Measurements from ENCODE around the gene AFG3L2.

AFG3L2 gene

GRCh38 chr18:12352188-12352587 is 24.8 kb downstream of the AFG3L2 start:
- no peak for DNase-seq

DNA sequence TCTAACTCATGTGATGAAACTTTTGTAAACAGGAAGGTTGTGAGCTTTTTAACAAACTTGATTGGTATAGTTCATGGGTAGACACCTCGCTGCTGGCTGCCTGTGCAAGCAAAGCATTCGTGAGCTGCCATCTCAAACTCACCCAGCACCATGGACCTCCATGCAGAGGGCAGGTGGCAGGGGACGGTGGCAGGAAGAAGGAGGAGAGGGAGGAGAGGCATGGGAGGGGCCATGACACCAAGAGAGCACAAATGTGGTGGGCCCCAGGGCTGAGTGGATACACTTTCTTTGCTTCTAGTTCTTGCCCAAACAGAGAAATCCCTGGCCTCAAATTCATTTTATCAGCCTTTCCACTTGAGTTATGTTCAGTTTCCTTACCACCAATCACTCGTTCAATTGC is 29.1 kb downstream of the AFG3L2 start:
- DNase-seq, result no peak

DNA sequence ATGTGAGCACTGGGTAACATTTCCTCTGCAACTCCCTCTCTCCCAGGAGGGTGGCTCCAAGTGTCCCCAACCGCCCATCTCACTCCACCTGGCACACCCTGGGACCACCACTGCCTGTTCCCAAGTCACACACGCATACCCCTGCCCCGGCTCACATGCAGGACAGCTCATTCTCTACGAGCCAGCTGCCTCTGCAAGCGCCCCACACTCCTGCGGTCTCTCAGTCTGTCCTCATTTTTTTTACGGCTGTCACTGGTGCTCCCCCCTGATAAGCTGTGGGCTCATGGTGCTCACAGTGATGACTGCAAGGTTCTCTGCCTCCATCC is 30.8 kb downstream of the AFG3L2 start:
- DNase-seq, result no peak

- DNase-seq, result no peak
These were observed 31.4 kb downstream of the AFG3L2 start for GRCh38 chr18:12345491-12346239.

- DNase-seq, result no peak
These were observed 34.4 kb downstream of the AFG3L2 start for GRCh38 chr18:12342661-12343060.

DNA sequence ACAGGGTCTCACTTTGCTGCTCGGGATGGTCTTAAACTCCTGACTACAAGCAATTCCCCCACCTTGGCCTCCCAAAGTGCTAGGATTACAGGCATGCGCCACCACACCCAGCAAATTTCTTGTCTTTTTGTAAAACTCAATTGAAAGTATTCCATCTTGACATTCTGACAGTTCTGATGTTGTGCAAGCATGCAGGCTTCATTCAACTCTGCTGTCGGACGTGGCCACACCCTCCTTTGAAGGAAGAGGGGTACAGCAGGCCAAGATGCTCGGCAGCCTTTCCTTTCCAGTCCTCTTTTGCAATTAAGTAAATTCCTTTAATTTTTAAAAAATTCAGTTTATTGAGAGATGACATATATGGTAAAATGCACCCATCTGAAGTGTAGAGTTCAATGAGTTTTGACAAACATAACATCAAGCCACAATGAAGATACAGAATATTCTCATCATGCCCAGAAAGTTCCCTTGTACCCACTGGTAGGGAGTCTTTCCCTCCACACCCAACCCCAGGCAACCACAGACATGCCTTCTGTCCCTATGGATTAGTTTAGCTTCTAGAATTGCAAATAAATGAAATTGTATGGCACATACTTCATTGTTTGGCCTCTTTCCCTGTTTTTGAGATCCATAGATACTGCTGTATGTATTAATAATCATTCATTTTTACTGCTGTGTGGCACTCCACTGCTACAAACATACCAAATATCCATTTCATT is 35.9 kb downstream of the AFG3L2 start:
- no peak for DNase-seq

DNA sequence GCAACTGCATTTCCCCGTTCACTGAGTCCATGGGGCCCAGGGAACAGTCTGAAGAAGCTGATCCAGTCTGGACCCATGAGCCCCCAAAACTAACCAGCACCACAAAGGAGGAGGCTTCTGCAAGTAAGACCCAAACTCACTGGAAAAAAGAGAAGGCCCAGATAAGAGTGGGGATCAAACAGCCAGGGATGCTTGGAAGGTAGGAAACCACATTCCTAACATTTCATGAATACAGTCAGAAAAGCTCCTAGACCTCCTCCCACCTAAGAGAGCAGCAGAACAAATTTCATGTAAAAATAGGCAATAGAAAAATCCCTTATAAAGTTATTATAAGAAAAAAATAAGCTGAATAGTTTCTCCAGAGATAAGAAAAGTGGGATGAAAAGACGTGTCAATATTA is 38.6 kb downstream of the AFG3L2 start:
- no peak for DNase-seq

DNA sequence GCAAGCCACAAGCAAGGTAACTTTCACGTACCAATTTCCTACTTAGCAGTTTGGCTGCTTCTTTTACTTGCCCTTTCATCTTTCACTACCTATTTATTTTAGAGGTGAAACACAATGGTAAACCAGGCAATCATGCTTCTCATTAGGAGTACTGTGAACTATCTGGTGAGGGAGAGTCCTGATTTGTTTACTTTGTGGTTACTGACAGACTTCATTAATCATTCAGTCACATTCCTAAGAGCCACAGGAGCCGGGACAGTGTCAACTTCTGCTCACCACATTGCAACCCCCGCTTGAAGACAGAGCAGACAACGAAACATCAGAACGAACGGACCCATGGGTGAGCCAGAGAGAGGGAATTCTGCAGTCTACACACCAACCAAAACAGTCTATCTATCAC is 40.1 kb downstream of the AFG3L2 start:
- DNase-seq, result no peak

GRCh38 chr18:12336171-12336613 is 40.8 kb downstream of the AFG3L2 start:
- no peak for DNase-seq

DNA sequence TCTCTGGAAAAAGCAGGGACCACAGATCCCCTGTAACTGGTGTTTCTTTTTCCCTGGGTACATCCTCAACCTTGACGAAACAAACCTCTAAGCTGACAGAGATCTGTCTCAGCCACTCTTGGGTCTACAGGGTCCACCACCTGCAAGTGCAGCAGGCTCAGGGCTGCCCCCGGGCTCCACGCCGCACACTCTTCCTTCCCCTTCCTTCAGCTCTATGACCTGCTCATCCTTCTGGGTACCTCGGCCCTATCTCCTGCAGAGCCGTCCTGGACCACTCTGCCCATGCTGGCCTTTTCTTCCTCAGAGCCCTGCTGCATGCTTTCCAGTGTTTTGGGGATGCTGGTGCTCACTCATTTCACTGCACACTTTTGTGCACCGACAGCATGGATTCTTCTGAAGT is 41.5 kb downstream of the AFG3L2 start:
- no peak for DNase-seq

DNA sequence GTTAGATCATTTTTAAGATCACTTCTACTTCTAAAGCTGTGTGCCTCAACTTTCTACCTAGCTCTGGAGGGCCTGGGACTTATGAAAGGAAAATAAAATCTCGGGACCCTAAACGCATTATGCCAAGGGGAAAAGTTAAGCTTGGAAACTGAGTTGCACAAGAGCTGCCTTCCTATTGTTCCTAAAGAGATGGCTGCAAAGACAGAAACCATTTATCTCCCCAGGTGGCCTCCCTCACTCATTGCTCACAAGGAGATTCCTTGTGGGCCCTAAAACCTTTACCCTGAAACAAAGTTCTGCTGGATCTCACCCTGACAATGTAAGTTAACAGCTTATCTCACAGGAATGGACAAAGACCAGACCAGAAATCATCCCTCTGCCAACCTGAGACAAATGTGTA is 42.2 kb downstream of the AFG3L2 start:
- no peak for DNase-seq

- no peak for DNase-seq
These were observed 42.6 kb downstream of the AFG3L2 start for GRCh38 chr18:12334366-12334808.

DNA sequence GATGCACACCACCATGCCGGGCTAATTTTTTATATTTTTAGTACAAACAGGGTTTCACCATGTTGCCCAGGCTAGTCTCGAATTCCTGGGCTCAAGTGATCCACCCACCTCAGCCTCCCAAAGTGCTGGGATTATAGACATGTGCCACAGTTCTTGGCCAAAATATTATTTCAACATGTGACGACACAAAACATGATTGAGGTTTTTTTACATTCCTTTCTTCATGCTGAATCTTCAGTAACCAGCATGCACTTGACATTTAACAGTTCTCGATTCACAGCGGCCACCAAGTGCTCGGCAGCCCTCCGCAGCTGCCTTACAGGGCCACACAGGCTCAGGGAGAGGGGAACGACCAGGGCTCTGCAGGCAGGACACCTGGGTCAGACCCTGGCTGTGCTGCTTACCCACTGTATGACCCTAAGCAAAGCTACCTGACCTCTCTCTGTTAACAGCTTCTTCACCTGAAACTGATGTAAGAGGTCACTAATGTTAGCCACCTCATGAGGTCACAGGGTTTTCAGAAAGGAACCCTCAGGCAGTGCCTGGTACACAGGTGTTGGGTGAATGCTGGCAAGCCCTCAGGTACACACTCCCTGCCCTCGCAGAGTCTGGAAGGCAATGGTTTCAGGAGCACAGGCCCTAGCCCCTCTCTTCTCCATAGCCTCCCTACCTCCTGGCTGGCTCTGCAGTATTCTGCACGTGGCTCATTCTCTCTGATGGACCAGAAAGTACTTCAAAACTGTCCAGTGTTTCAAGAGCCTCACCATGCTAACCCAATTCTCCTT is 43.3 kb downstream of the AFG3L2 start:
- no peak for DNase-seq

- no peak for DNase-seq
These were observed 46.3 kb downstream of the AFG3L2 start for GRCh38 chr18:12330766-12331165.

DNA sequence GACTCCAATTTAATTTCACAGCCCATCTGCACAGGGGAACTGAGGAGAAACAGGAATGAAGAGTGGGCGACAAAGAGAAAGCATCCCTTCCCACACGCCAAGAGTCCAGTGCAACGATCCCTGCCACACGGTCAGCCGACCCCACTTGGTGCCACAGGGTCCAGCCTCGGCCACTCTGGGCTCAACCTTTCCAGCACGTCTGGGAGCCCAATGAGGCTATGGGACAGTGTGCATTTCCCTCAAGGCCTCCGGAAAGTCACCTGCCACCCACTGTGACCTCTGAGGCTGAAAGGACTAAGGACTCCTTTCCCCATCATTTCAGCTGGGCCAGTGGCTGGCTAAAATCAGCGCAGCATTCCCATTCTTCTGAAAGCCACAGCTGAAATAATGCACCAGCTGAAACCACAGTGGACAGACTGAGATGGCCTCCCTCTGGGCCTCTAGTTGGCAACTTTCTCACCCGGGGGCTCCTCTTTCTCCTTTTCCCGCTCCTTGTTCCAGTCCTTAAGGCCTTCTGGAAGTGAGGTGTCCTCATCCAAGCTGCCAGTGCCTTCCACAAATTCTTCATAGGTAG is 47.8 kb downstream of the AFG3L2 start:
- no peak for DNase-seq

- no peak for DNase-seq
These were observed 48.7 kb downstream of the AFG3L2 start for GRCh38 chr18:12328179-12328823.

GRCh38 chr18:12327510-12328178 is 49.4 kb downstream of the AFG3L2 start:
- peak; percentile 50 for DNase-seq

- DNase-seq, result no peak
These were observed 50.1 kb downstream of the AFG3L2 start for GRCh38 chr18:12326711-12327460.

GRCh38 chr18:12325726-12326245 is 51.2 kb downstream of the AFG3L2 start:
- no peak for DNase-seq

- no peak for DNase-seq
These were observed 51.9 kb downstream of the AFG3L2 start for GRCh38 chr18:12324991-12325725.

DNA sequence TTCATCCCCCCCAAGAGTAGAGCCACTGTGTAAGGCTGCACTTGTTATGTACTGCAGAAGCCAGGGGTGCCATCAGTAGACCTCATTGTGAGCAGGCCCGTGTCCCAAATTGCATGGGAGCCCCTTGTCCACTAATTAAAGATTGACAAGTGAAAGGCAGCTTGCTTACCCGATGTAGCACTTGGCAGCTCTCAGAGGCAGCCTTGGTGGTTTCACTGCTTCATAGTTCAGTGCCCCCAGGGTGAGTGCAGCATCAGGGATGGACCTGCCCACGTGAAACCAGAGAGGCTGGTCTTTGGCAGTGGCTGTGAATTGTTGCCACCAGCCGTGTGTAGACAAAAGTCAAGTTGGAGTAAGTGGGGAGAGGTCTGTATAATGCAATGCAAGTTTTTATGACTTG is 55.7 kb downstream of the AFG3L2 start:
- no peak for DNase-seq

All from DMS 273 treated with DMSO at 0.1 percent for 48 hours (cell line).